Subcutaneous adipose tissue (tissue), 4 donors: ENCODE data around the gene PDE4B. TPM values are rescaled to one million over a fixed set of nuclear protein-coding genes. Genes with fewer than 3 reads are reported as not detected.

ENCODE experiments used
- total RNA-seq, 4 donors: library from RNA; depleted of rRNA; stranded (reverse); fragments of >200 nt; gene quantifications; one replicate each; pipeline ENCODE4 v1.1.0, GENCODE V29; 2016
- TF ChIP-seq, protein P1 (sequence below): fragments of 450-650 bp; IDR thresholded peaks from one replicate; pipeline ENCODE4 v1.5.1; 2016; ENCODE audit warnings: low read depth, mild to moderate bottlenecking, control low read depth, antibody characterized with exemption, moderate library complexity

PDE4B gene
- total RNA-seq, 4 donors from 2014 or later, result 8.5 to 31.8 (median 15.5) TPM

DNA sequence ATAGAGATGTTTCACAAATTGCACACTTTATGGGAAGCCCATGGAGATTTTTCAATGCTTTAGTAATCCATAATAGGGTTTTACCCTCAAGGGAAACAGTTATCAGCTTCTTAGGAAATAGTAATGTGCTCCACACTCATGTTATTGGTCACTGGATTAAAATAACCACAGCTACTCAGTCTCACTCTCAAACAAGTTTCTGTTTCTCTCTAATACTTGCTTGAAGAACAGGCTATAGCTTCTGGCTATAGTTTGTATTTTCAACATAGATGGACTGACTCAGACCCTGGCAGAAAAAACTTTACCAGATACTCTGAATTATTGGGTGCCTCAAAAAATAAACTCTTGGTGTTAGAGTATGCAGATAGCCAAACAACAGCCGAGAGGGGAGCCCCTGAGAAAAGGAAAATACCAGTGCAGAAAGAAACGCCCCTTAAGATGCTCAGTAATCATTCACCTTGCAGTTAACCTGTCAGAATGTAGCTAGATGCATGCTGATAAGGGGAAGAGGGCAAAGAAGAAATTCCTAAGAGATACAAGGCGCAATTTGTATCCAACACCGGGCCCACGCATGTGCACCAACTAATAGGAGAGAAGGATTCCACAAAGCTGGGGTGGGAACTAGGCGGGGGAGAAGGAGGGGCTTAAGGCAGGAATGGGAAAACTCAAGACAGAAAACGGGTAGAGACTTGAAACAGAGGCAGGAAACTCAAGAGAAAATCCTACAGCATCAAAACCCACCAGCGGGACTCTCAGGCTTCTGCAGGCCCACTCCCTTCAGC, 30.4 kb upstream of the PDE4B start:
- TF ChIP-seq, protein P1, sequence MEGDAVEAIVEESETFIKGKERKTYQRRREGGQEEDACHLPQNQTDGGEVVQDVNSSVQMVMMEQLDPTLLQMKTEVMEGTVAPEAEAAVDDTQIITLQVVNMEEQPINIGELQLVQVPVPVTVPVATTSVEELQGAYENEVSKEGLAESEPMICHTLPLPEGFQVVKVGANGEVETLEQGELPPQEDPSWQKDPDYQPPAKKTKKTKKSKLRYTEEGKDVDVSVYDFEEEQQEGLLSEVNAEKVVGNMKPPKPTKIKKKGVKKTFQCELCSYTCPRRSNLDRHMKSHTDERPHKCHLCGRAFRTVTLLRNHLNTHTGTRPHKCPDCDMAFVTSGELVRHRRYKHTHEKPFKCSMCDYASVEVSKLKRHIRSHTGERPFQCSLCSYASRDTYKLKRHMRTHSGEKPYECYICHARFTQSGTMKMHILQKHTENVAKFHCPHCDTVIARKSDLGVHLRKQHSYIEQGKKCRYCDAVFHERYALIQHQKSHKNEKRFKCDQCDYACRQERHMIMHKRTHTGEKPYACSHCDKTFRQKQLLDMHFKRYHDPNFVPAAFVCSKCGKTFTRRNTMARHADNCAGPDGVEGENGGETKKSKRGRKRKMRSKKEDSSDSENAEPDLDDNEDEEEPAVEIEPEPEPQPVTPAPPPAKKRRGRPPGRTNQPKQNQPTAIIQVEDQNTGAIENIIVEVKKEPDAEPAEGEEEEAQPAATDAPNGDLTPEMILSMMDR, result no peak

GRCh38 chr1:65764052-65764451, 28.6 kb upstream of the PDE4B start:
- TF ChIP-seq, protein P1, result no peak

DNA sequence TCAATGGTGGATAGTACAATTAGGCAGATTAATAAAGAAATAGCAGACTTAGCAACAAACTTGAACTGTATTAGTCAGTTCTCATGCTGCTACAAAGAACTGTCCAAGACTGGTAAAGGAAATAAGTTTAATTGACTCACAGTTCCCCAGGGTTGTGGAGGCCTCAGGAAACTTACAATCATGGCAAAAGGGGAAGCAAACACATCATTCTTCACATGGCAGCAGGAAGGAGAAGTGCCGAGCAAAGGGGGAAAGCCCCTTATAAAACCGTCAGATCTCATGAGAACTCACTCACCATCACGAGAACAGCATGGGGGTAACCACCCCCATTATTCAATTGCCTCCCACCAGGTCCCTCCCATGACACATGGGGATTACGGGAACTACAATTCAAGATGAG, 27.1 kb upstream of the PDE4B start:
- TF ChIP-seq, protein P1, result no peak

GRCh38 chr1:65769636-65770035, 23.1 kb upstream of the PDE4B start:
- TF ChIP-seq, protein P1, result no peak

DNA sequence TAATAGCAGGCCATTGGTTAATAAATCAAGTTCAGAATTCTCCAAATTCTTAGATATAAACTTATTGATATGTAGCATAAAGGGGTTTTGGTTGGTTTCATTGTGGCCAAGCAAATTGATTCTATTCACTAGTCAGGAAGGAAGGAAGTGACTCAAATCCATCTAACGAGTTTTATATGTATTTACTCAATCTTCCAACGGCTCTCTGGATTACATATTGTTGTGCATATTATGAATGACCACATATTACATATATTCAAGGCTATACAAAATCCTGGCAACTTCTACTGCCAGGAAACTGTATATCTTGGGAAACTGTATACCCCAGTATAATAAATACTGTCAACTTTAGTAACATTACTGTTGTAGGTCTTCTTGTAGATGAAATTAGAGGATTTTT, 20.1 kb upstream of the PDE4B start:
- TF ChIP-seq, protein P1, result no peak

GRCh38 chr1:65773391-65774123, 19.1 kb upstream of the PDE4B start:
- TF ChIP-seq, protein P1, result no peak

GRCh38 chr1:65788762-65789161, 3.9 kb upstream of the PDE4B start:
- TF ChIP-seq, protein P1, result no peak
